GM12878 (cell line): ENCODE results near the gene STAC2. TPM values are rescaled to one million over a fixed set of nuclear protein-coding genes. Genes with fewer than 3 reads are reported as not detected.

Experiments
- ATAC-seq: fragments of 200-7000 bp; cut with Tn5 transposase; 3 replicates; pipeline ENCODE4 v1.9.1; 2020; ENCODE audit warnings: mild to moderate bottlenecking, moderate library complexity
- BruUV-seq: library from RNA; stranded (reverse); fragments of 400-500 nt; replicated peaks from 2 replicates; lab custom pipeline; 2021; lab: Mats Ljungman, UMichigan
- CTCF ChIA-PET: fragments of 300-600 bp; sonication (Branson Sonifier 250); formaldehyde crosslinking; extraction: SDS; loops from one replicate; lab custom pipeline; 2021; ENCODE audit warnings: inconsistent platforms; lab: Yijun Ruan, JAX
- POLR2A ChIA-PET: fragments of 350-600 bp; formaldehyde crosslinking; extraction: SDS; loops from one replicate; lab custom pipeline; 2021; ENCODE audit warnings: inconsistent platforms; lab: Charles Lee
- RAD21 ChIA-PET: fragments of 300-600 bp; sonication (Branson Sonifier 250); formaldehyde crosslinking; loops from one replicate; lab custom pipeline; 2023; ENCODE audit warnings: antibody characterized with exemption; ENCODE audit not compliant: unreplicated experiment; lab: Charles Lee
- SMC1A ChIA-PET: fragments of 300-600 bp; sonication (Branson Sonifier 250); formaldehyde crosslinking; loops from one replicate; lab custom pipeline; 2023; ENCODE audit not compliant: unreplicated experiment, uncharacterized antibody; lab: Charles Lee
- DNase-seq: peaks from one replicate; pipeline ENCODE4 v3.0.0-alpha.2; 2011; ENCODE audit warnings: low read depth, low spot score
- FAIRE-seq: peaks from 3 replicates; lab custom pipeline; 2011; peaks lifted over from hg19 to GRCh38; lab: Jason Lieb, UNC
- H2AFZ ChIP-seq: 2 replicates; pipeline ENCODE4 v1.6.0; 2011; ENCODE audit warnings: low read depth, low read length, control low read depth; ENCODE audit not compliant: control insufficient read depth
- H3K27ac ChIP-seq: 2 replicates; pipeline ENCODE4 v1.5.1; 2011; ENCODE audit warnings: control low read depth; ENCODE audit not compliant: control insufficient read depth, insufficient read depth
- H3K27me3 ChIP-seq, 2 experiments: replicated peaks in 1 of 2; 2 replicates each; pipeline versions ENCODE4 v1.6.0 to v1.6.1; 2011; ENCODE audit warnings: low read length in 1 of 2; ENCODE audit not compliant: control insufficient read depth in 2 of 2, insufficient read depth in 2 of 2
- H3K36me3 ChIP-seq, 2 experiments: 2 replicates each; pipeline ENCODE4 v1.5.1; 2011; ENCODE audit warnings: low read length in 1 of 2; ENCODE audit not compliant: control insufficient read depth in 2 of 2, insufficient read depth in 2 of 2
- H3K4me1 ChIP-seq: 2 replicates; pipeline ENCODE4 v1.6.1; 2011; ENCODE audit warnings: mild to moderate bottlenecking, low read length, moderate library complexity, mixed read lengths; ENCODE audit not compliant: control insufficient read depth, insufficient read depth
- H3K4me2 ChIP-seq: 2 replicates; pipeline ENCODE4 v1.6.0; 2011; ENCODE audit warnings: control low read depth; ENCODE audit not compliant: control insufficient read depth, insufficient read depth
- H3K4me3 ChIP-seq: fragments of 200-600 bp; sonication (generic); 2 replicates; pipeline ENCODE4 v1.5.1; 2016
- H3K79me2 ChIP-seq: 2 replicates; pipeline ENCODE4 v1.6.0; 2011; ENCODE audit warnings: low read length; ENCODE audit not compliant: control insufficient read depth, insufficient read depth
- H3K9ac ChIP-seq: 2 replicates; pipeline ENCODE4 v1.8.0; 2011; ENCODE audit warnings: low read length, control low read depth, mixed read lengths; ENCODE audit not compliant: control insufficient read depth, insufficient read depth
- H3K9me3 ChIP-seq: replicated peaks from 3 replicates; pipeline ENCODE4 v1.5.1; 2011; ENCODE audit warnings: mild to moderate bottlenecking, low read length; ENCODE audit not compliant: control insufficient read depth, insufficient read depth
- H4K20me1 ChIP-seq: 2 replicates; pipeline ENCODE4 v1.6.0; 2011; ENCODE audit not compliant: control insufficient read depth, insufficient read depth
- CHD4 ChIP-seq: fragments of 200-600 bp; sonication (generic); IDR thresholded peaks from 2 replicates; pipeline ENCODE4 v1.6.1; 2016; ENCODE audit warnings: mild to moderate bottlenecking
- ESRRA ChIP-seq: IDR thresholded peaks from 2 replicates; pipeline ENCODE4 v1.6.1; 2012; ENCODE audit warnings: mild to moderate bottlenecking, low read length, improper control_type of control experiment
- KDM1A ChIP-seq: fragments of 200-600 bp; sonication (generic); IDR thresholded peaks from 2 replicates; pipeline ENCODE4 v1.6.1; 2016; ENCODE audit warnings: borderline replicate concordance
- MXI1 ChIP-seq: fragments of 150-350 bp; IDR thresholded peaks from 2 replicates; pipeline ENCODE4 v1.6.1; 2011; ENCODE audit warnings: low read depth, mild to moderate bottlenecking, inconsistent platforms, low read length, improper control_type of control experiment
- PAX5 ChIP-seq: IDR thresholded peaks from 2 replicates; pipeline ENCODE4 v1.6.1; 2011; ENCODE audit warnings: low read depth, low read length, borderline replicate concordance
- POU2F2 ChIP-seq: IDR thresholded peaks from 3 replicates; pipeline ENCODE4 v1.6.1; 2011; ENCODE audit warnings: low read depth, mild to moderate bottlenecking, low read length, borderline replicate concordance
- RCOR1 ChIP-seq: conservative IDR thresholded peaks from 2 replicates; pipeline ENCODE4 v1.6.1; 2012; ENCODE audit warnings: low read depth, low read length, improper control_type of control experiment
- RUNX3 ChIP-seq: IDR thresholded peaks from 2 replicates; pipeline ENCODE4 v1.6.1; 2012; ENCODE audit warnings: low read length, inconsistent platforms
- TARDBP ChIP-seq: IDR thresholded peaks from 2 replicates; pipeline ENCODE4 v1.6.1; 2016; ENCODE audit warnings: borderline replicate concordance
- YY1 ChIP-seq: IDR thresholded peaks from 2 replicates; pipeline ENCODE4 v1.6.1; 2011; ENCODE audit warnings: low read depth, mild to moderate bottlenecking, low read length
- ZSCAN29 ChIP-seq: fragments of 450-650 bp; IDR thresholded peaks from 2 replicates; pipeline ENCODE4 v1.6.1; 2017; ENCODE audit warnings: mild to moderate bottlenecking, moderate library complexity
- WGBS: methylation state at CpG from one replicate; pipeline ENCODE4 v1.1.6; 2016; ENCODE audit warnings: low lambda C conversion rate; ENCODE audit not compliant: insufficient replicate concordance, insufficient coverage; ENCODE audit errors: missing lambda C conversion rate; 5-methylcytosine and 5-hydroxymethylcytosine counted together
- in situ Hi-C: fragments of 300-500 bp; cut with MboI; formaldehyde crosslinking; loops from 9 replicates; pipeline ENCODE4 v1.14.3; 2018; ENCODE audit warnings: mixed read lengths
- intact Hi-C: fragments of 100-400 bp; cut with micrococcal nuclease; formaldehyde crosslinking; loops from one replicate; pipeline ENCODE4 v1.14.2; 2022; ENCODE audit not compliant: unreplicated experiment
- polyA plus RNA-seq, 11 experiments: library from polyadenylated mRNA; depleted of rRNA in 4 of 11; unstranded in 6 of 11; stranded (reverse) in 5 of 11; fragments of >200 nt; fragmentation: Nextera tagmentation in 4 of 11; fragmentation: Illumina TruSeq in 1 of 11; extraction: Ambion mirVana in 4 of 11; extraction: Trizol in 1 of 11; gene quantifications; 1 replicate in 1 of 11; 2 replicates in 10 of 11; pipeline versions ENCODE4 v1.2.1 to v1.2.3, GENCODE V29; 2011 to 2016; ENCODE audit warnings: inconsistent platforms in 2 of 11, missing spikeins in 2 of 11, low read depth in 1 of 11
- total RNA-seq, 4 experiments: library from RNA; depleted of rRNA in 3 of 4; stranded (reverse); fragments of >200 nt in 3 of 4; fragmentation: Illumina TruSeq in 1 of 4; extraction: Trizol in 1 of 4; gene quantifications; 2 replicates each; pipeline versions ENCODE4 v1.2.1 to v1.2.3, GENCODE V29; 2013 to 2021
- TF ChIP-seq, protein P1 (sequence below): fragments of 450-650 bp; IDR thresholded peaks from 2 replicates; pipeline ENCODE4 v1.6.1; 2017; ENCODE audit warnings: antibody characterized with exemption, mild to moderate bottlenecking, moderate library complexity
- TF ChIP-seq, protein P2 (sequence below): fragments of 450-650 bp; IDR thresholded peaks from 2 replicates; pipeline ENCODE4 v1.6.1; 2017; ENCODE audit warnings: low read depth, mild to moderate bottlenecking, moderate library complexity

STAC2 gene
- total and polyA plus RNA-seq, 10 of the 15 experiments (the other 5 are each of a cell fraction or from before 2014, with no cell fraction given), result 0.04 TPM; not detected in 9

DNA sequence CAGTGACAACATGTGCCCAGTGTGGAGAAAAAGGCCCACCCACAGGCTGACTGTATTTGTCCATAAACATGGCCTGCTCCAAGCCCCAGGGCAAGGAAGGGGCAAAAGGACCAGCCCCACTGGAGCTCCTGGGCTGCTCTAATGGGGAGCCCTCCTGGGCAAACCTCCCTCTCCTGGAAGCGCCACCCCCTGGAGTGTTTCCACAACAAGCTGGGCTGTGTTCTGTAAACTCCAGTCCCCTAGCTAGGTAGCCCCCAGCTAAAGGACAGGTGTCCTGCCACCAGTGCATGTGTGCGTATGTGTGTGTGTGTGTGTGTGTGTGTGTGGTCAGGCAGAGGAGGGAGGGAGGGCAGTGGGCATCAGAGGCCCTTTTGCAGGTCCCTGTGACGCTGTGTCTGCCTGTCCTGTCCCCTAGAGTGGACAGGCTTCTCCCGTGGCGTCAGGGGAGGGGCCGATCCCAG lies 11.3 kb upstream of the STAC2 start:
- Histone ChIP-seq H3K27ac (no peak overlapping the region), H3K79me2 (no peaks in the 10 kb centered on the region), H4K20me1 (no peaks in the 10 kb centered on the region), H3K4me1 (no peaks in the 10 kb centered on the region), H2AFZ (no peak overlapping the region), H3K27me3 (no peaks in the 10 kb centered on the region; a peak in 3 of 4 replicates), H3K4me2 (no peak overlapping the region), H3K9ac (no peak overlapping the region), H3K4me3 (no peak overlapping the region), H3K36me3 (no peaks in the 10 kb centered on the region), H3K9me3 (no peaks in the 10 kb centered on the region)
- no TSS peak for BruUV-seq
- WGBS, result 65% methylated on average over 6 of the region's 6 CpGs
- ATAC-seq (no peak), FAIRE-seq (no peak), DNase-seq (no peak)
- ChIA-PET CTCF (interaction anchor here (0.6 to 21.3 kb wide), 8 partner anchors 10 to 254 kb away, joined by 3 to 658 read pairs (median 6); partner anchors contain the start of genes ARL5C and RPL19), SMC1A (interaction anchor here (1.4 kb wide), 1 partner anchor 30 kb away, joined by 5 read pairs; no protein-coding TSS in a partner anchor), POLR2A (interaction anchor here (1.2 kb wide), 1 partner anchor 37 kb away, joined by 3 read pairs; the partner anchor contains the start of gene RPL19), RAD21 (interaction anchor here (11.3 kb wide), 1 partner anchor 30 kb away, joined by 160 read pairs; no protein-coding TSS in a partner anchor)
- in situ Hi-C loops (no loop called here), intact Hi-C loops (no loop called here)
- TF ChIP-seq ESRRA, result no peak
- TF ChIP-seq RUNX3, result no peak
- TF ChIP-seq PAX5, result no peak
- TF ChIP-seq POU2F2, result no peak

DNA sequence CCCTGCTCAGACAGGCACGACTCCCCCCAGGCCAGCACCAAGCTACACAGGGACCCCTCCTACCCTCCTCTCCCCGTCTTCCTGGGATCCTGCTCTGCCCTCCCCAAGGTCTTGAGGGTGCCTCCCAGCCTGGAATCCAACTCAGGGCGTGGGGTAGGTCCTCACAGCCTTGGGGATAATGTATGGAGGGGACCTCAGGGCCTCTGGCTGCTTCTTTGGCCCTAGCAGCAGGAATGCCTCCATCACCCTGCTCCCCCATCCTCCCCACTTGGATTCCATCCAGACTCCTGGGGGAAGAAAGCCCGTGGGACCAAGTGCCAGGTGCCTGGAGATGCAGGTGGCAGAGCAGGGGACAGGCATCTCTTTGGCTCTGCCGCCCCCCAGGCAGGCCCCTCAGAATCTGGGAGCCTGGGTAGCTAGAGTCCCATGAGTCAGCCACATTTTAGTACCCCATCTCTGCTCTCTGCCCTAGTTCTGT lies 10.7 kb upstream of the STAC2 start:
- BruUV-seq, result no TSS peak
- H3K27ac ChIP-seq, result no peak overlapping the region
- 35% methylated on average over 5 of the region's 5 CpGs for WGBS
- intact Hi-C loops, result no loop called here
- ChIA-PET CTCF (interaction anchor here (0.8 to 21.3 kb wide), 17 partner anchors 10 to 311 kb away, joined by 3 to 658 read pairs (median 4); partner anchors contain the start of genes ARL5C and RPL19), POLR2A (interaction anchor here (0.6 to 1.2 kb wide), 3 partner anchors 13 to 42 kb away, joined by 3 to 4 read pairs (median 3); partner anchors contain the start of gene RPL19), SMC1A (interaction anchor here (0.9 to 1.4 kb wide), 3 partner anchors 8 to 30 kb away, joined by 3 to 5 read pairs (median 3); no protein-coding TSS in a partner anchor), RAD21 (interaction anchor here (1.3 to 11.3 kb wide), 5 partner anchors 8 to 254 kb away, joined by 4 to 160 read pairs (median 8); no protein-coding TSS in a partner anchor)
- no peaks in the 10 kb centered on the region for H3K36me3 ChIP-seq
- no peaks in the 10 kb centered on the region; a peak in 3 of 4 replicates for H3K27me3 ChIP-seq
- no peak overlapping the region for H2AFZ ChIP-seq
- ATAC-seq, result no peak
- no peak overlapping the region for H3K4me3 ChIP-seq
- H3K79me2 ChIP-seq, result no peaks in the 10 kb centered on the region
- no peak overlapping the region for H3K4me2 ChIP-seq
- no peak for FAIRE-seq
- H3K9ac ChIP-seq, result no peak overlapping the region
- no peaks in the 10 kb centered on the region for H3K4me1 ChIP-seq
- in situ Hi-C loops, result no loop called here
- DNase-seq, result no peak
- H3K9me3 ChIP-seq, result no peaks in the 10 kb centered on the region
- H4K20me1 ChIP-seq, result no peaks in the 10 kb centered on the region
- no peak for TF ChIP-seq TARDBP
- TF ChIP-seq, protein P1, sequence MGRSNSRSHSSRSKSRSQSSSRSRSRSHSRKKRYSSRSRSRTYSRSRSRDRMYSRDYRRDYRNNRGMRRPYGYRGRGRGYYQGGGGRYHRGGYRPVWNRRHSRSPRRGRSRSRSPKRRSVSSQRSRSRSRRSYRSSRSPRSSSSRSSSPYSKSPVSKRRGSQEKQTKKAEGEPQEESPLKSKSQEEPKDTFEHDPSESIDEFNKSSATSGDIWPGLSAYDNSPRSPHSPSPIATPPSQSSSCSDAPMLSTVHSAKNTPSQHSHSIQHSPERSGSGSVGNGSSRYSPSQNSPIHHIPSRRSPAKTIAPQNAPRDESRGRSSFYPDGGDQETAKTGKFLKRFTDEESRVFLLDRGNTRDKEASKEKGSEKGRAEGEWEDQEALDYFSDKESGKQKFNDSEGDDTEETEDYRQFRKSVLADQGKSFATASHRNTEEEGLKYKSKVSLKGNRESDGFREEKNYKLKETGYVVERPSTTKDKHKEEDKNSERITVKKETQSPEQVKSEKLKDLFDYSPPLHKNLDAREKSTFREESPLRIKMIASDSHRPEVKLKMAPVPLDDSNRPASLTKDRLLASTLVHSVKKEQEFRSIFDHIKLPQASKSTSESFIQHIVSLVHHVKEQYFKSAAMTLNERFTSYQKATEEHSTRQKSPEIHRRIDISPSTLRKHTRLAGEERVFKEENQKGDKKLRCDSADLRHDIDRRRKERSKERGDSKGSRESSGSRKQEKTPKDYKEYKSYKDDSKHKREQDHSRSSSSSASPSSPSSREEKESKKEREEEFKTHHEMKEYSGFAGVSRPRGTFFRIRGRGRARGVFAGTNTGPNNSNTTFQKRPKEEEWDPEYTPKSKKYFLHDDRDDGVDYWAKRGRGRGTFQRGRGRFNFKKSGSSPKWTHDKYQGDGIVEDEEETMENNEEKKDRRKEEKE, result no peak
- TF ChIP-seq RCOR1, result no peak
- TF ChIP-seq, protein P2, sequence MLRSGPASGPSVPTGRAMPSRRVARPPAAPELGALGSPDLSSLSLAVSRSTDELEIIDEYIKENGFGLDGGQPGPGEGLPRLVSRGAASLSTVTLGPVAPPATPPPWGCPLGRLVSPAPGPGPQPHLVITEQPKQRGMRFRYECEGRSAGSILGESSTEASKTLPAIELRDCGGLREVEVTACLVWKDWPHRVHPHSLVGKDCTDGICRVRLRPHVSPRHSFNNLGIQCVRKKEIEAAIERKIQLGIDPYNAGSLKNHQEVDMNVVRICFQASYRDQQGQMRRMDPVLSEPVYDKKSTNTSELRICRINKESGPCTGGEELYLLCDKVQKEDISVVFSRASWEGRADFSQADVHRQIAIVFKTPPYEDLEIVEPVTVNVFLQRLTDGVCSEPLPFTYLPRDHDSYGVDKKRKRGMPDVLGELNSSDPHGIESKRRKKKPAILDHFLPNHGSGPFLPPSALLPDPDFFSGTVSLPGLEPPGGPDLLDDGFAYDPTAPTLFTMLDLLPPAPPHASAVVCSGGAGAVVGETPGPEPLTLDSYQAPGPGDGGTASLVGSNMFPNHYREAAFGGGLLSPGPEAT, result no peak
- TF ChIP-seq KDM1A, result no peak
- no peak for TF ChIP-seq YY1
- TF ChIP-seq ZSCAN29, result no peak
- no peak for TF ChIP-seq CHD4
- no peak for TF ChIP-seq MXI1
